Measurements from ENCODE around the gene CEBPG. TPM values are rescaled to one million over a fixed set of nuclear protein-coding genes. Genes with fewer than 3 reads are reported as not detected.
A peak's percentile ranks its signal among the peaks of the same experiment; 100 is the strongest.

CEBPG gene
- total and polyA plus RNA-seq, 2 donors (not counting 1 experiment from before 2014, with no cell fraction given) = 13.7 to 66.7 TPM

GRCh38 chr19:33392341-33393285 lies 19.1 kb downstream of the CEBPG start:
- Histone ChIP-seq H3K4me1 (ENCODE audit: control insufficient read depth, extremely low read depth, insufficient read depth, low read length) (peaks cover 20% of the 10 kb centered on the region), H3K79me2 (ENCODE audit: control insufficient read depth, insufficient read depth, low read length) (no peaks in the 10 kb centered on the region), H3K27ac (ENCODE audit: insufficient read depth, low read length) (no peak overlapping the region), H3K9me3 (ENCODE audit: control insufficient read depth, insufficient read depth, low read depth, low read length) (no peaks in the 10 kb centered on the region), H3K36me3 (ENCODE audit: control insufficient read depth, insufficient read depth, low read length) (peaks cover 2% of the 10 kb centered on the region), H3K9ac (ENCODE audit: insufficient read depth, low read length) (no peak overlapping the region), H3K27me3 (ENCODE audit: control insufficient read depth, insufficient read depth, low read length) (no peaks in the 10 kb centered on the region), H2AFZ (ENCODE audit: low read length) (no peak overlapping the region), H3K4me2 (ENCODE audit: extremely low read depth, insufficient read depth, low read length) (no peak overlapping the region), H4K20me1 (ENCODE audit: control insufficient read depth, extremely low read depth, insufficient read depth, low read length) (no peaks in the 10 kb centered on the region), H3K4me3 (replicated peaks in 1 of 4; ENCODE audit: control extremely low read depth in 1 of 4, insufficient read depth in 1 of 4, low read depth in 3 of 4, low read length in 4 of 4) (no peak overlapping the region)
- DNase-seq (ENCODE audit: low read depth in 2 of 2) = no peak
- no peak for TF ChIP-seq EZH2 (IDR thresholded peaks at IDR 0.05; ENCODE audit: low read length, missing control alignments)
- TF ChIP-seq, protein P1, sequence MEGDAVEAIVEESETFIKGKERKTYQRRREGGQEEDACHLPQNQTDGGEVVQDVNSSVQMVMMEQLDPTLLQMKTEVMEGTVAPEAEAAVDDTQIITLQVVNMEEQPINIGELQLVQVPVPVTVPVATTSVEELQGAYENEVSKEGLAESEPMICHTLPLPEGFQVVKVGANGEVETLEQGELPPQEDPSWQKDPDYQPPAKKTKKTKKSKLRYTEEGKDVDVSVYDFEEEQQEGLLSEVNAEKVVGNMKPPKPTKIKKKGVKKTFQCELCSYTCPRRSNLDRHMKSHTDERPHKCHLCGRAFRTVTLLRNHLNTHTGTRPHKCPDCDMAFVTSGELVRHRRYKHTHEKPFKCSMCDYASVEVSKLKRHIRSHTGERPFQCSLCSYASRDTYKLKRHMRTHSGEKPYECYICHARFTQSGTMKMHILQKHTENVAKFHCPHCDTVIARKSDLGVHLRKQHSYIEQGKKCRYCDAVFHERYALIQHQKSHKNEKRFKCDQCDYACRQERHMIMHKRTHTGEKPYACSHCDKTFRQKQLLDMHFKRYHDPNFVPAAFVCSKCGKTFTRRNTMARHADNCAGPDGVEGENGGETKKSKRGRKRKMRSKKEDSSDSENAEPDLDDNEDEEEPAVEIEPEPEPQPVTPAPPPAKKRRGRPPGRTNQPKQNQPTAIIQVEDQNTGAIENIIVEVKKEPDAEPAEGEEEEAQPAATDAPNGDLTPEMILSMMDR (conservative IDR thresholded peaks at IDR 0.05 in 1 of 2, IDR thresholded peaks at IDR 0.05 in 1 of 2; ENCODE audit: low read depth in 1 of 2, low read length in 2 of 2) = no peak

- Histone ChIP-seq H3K4me3 (replicated peaks in 1 of 4; ENCODE audit: control extremely low read depth in 1 of 4, insufficient read depth in 1 of 4, low read depth in 3 of 4, low read length in 4 of 4) (no peak overlapping the region), H4K20me1 (ENCODE audit: control insufficient read depth, extremely low read depth, insufficient read depth, low read length) (no peaks in the 10 kb centered on the region), H3K27me3 (ENCODE audit: control insufficient read depth, insufficient read depth, low read length) (no peaks in the 10 kb centered on the region), H3K9ac (ENCODE audit: insufficient read depth, low read length) (no peak overlapping the region), H3K4me1 (ENCODE audit: control insufficient read depth, extremely low read depth, insufficient read depth, low read length) (peaks cover 20% of the 10 kb centered on the region), H3K27ac (ENCODE audit: insufficient read depth, low read length) (no peak overlapping the region), H2AFZ (ENCODE audit: low read length) (no peak overlapping the region), H3K9me3 (ENCODE audit: control insufficient read depth, insufficient read depth, low read depth, low read length) (no peaks in the 10 kb centered on the region), H3K79me2 (ENCODE audit: control insufficient read depth, insufficient read depth, low read length) (no peaks in the 10 kb centered on the region), H3K4me2 (ENCODE audit: extremely low read depth, insufficient read depth, low read length) (no peak overlapping the region), H3K36me3 (ENCODE audit: control insufficient read depth, insufficient read depth, low read length) (no peaks in the 10 kb centered on the region)
- DNase-seq (ENCODE audit: low read depth in 2 of 2) = no peak
- no peak for TF ChIP-seq EZH2 (IDR thresholded peaks at IDR 0.05; ENCODE audit: low read length, missing control alignments)
- TF ChIP-seq, protein P1 (conservative IDR thresholded peaks at IDR 0.05 in 1 of 2, IDR thresholded peaks at IDR 0.05 in 1 of 2; ENCODE audit: low read depth in 1 of 2, low read length in 2 of 2) = no peak
Measured at GRCh38 chr19:33393286-33394005, 19.9 kb downstream of the CEBPG start.

DNA sequence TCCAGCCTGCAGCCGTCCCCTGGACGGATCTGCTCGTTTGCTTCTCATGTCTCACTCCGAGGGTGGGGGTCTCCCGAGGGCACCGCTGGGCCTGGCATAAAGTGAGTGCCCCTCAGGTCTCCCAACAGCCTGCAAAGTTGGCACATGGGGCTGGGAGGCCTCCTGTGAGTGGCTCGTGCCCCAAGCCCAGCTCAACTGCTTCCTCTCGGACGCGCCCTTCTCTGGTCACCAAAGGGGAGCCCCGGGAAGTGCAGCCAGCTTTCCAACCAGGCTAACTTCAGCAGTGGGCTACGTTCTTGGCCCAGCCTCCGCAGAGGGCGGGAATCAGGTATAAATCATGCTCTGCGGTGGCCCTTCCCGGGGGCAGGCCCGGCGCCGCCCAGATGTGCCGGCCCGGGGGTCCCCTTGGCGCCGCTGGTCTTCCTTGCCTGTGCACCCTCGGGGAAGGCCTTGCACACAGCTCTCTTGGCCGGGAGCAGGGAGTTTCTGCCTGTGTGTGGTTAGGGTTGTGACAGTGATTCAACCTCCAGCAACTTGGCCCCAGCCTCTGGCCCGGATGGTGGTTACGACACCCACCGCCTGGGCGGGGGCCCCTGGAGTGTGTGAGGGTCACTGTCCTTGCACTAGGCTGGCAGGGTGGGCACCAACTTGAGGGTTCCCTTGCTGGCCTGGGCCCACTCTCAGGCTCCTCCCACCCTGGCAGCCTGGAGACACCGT lies 20.7 kb downstream of the CEBPG start:
- peaks cover 20% of the 10 kb centered on the region for H3K4me1 ChIP-seq (ENCODE audit: control insufficient read depth, extremely low read depth, insufficient read depth, low read length)
- peak; percentile 74 to 82 for DNase-seq (ENCODE audit: low read depth in 2 of 2)
- H3K9me3 ChIP-seq (ENCODE audit: control insufficient read depth, insufficient read depth, low read depth, low read length) = no peaks in the 10 kb centered on the region
- H2AFZ ChIP-seq (ENCODE audit: low read length) = no peak overlapping the region
- no peak overlapping the region for H3K9ac ChIP-seq (ENCODE audit: insufficient read depth, low read length)
- no peaks in the 10 kb centered on the region for H4K20me1 ChIP-seq (ENCODE audit: control insufficient read depth, extremely low read depth, insufficient read depth, low read length)
- no peak overlapping the region for H3K4me2 ChIP-seq (ENCODE audit: extremely low read depth, insufficient read depth, low read length)
- H3K36me3 ChIP-seq (ENCODE audit: control insufficient read depth, insufficient read depth, low read length) = no peaks in the 10 kb centered on the region
- H3K4me3 ChIP-seq (replicated peaks in 1 of 4; ENCODE audit: control extremely low read depth in 1 of 4, insufficient read depth in 1 of 4, low read depth in 3 of 4, low read length in 4 of 4) = no peak overlapping the region
- no peaks in the 10 kb centered on the region for H3K27me3 ChIP-seq (ENCODE audit: control insufficient read depth, insufficient read depth, low read length)
- H3K27ac ChIP-seq (ENCODE audit: insufficient read depth, low read length) = peak overlapping the region; percentile 34
- no peaks in the 10 kb centered on the region for H3K79me2 ChIP-seq (ENCODE audit: control insufficient read depth, insufficient read depth, low read length)
- TF ChIP-seq, protein P1 (conservative IDR thresholded peaks at IDR 0.05 in 1 of 2, IDR thresholded peaks at IDR 0.05 in 1 of 2; ENCODE audit: low read depth in 1 of 2, low read length in 2 of 2) = no peak
- TF ChIP-seq EZH2 (IDR thresholded peaks at IDR 0.05; ENCODE audit: low read length, missing control alignments) = no peak

Data from fibroblast of lung (primary cell).